ENCODE measurements around the gene ACAD11.

ACAD11 gene

GRCh38 chr3:132536442-132537153, 123.0 kb downstream of the ACAD11 start:
- H3K79me2 ChIP-seq = no peaks in the 10 kb centered on the region
- TF ChIP-seq, protein P1, sequence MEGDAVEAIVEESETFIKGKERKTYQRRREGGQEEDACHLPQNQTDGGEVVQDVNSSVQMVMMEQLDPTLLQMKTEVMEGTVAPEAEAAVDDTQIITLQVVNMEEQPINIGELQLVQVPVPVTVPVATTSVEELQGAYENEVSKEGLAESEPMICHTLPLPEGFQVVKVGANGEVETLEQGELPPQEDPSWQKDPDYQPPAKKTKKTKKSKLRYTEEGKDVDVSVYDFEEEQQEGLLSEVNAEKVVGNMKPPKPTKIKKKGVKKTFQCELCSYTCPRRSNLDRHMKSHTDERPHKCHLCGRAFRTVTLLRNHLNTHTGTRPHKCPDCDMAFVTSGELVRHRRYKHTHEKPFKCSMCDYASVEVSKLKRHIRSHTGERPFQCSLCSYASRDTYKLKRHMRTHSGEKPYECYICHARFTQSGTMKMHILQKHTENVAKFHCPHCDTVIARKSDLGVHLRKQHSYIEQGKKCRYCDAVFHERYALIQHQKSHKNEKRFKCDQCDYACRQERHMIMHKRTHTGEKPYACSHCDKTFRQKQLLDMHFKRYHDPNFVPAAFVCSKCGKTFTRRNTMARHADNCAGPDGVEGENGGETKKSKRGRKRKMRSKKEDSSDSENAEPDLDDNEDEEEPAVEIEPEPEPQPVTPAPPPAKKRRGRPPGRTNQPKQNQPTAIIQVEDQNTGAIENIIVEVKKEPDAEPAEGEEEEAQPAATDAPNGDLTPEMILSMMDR (IDR thresholded peaks at IDR 0.05) = no peak
- no peak overlapping the region for H2AFZ ChIP-seq
- no peaks in the 10 kb centered on the region for H3K27me3 ChIP-seq (ENCODE audit: control insufficient read depth, insufficient read depth, low read length)
- no peak overlapping the region for H3K4me3 ChIP-seq (ENCODE audit: low read depth, low read length)
- H3K27ac ChIP-seq = no peak overlapping the region
- H3K36me3 ChIP-seq (ENCODE audit: control insufficient read depth, insufficient read depth, low read length) = no peaks in the 10 kb centered on the region
- H3K9ac ChIP-seq = no peak overlapping the region
- no peak overlapping the region for H3K4me2 ChIP-seq (ENCODE audit: low read length)
- no peaks in the 10 kb centered on the region for H3K9me3 ChIP-seq (ENCODE audit: control insufficient read depth, low read length)
- peaks cover 2% of the 10 kb centered on the region for H3K4me1 ChIP-seq

- no peak overlapping the region for H3K4me2 ChIP-seq (ENCODE audit: low read length)
- no peaks in the 10 kb centered on the region for H3K36me3 ChIP-seq (ENCODE audit: control insufficient read depth, insufficient read depth, low read length)
- no peaks in the 10 kb centered on the region for H3K79me2 ChIP-seq
- peaks cover 2% of the 10 kb centered on the region for H3K4me1 ChIP-seq
- no peaks in the 10 kb centered on the region for H3K27me3 ChIP-seq (ENCODE audit: control insufficient read depth, insufficient read depth, low read length)
- TF ChIP-seq, protein P1 (IDR thresholded peaks at IDR 0.05) = peak; percentile 62
- no peak overlapping the region for H3K9ac ChIP-seq
- no peak overlapping the region for H3K27ac ChIP-seq
- no peaks in the 10 kb centered on the region for H3K9me3 ChIP-seq (ENCODE audit: control insufficient read depth, low read length)
- H2AFZ ChIP-seq = no peak overlapping the region
- H3K4me3 ChIP-seq (ENCODE audit: low read depth, low read length) = no peak overlapping the region
Observed at GRCh38 chr3:132535575-132536441, 123.8 kb downstream of the ACAD11 start.

GRCh38 chr3:132530624-132531023, 129.0 kb downstream of the ACAD11 start:
- TF ChIP-seq, protein P1 (IDR thresholded peaks at IDR 0.05) = no peak
- no peak overlapping the region for H3K4me2 ChIP-seq (ENCODE audit: low read length)
- H3K4me3 ChIP-seq (ENCODE audit: low read depth, low read length) = no peak overlapping the region
- no peak overlapping the region for H3K27ac ChIP-seq
- H3K27me3 ChIP-seq (ENCODE audit: control insufficient read depth, insufficient read depth, low read length) = no peaks in the 10 kb centered on the region
- H3K79me2 ChIP-seq = no peaks in the 10 kb centered on the region
- H3K36me3 ChIP-seq (ENCODE audit: control insufficient read depth, insufficient read depth, low read length) = no peaks in the 10 kb centered on the region
- H3K9ac ChIP-seq = no peak overlapping the region
- no peaks in the 10 kb centered on the region for H3K9me3 ChIP-seq (ENCODE audit: control insufficient read depth, low read length)
- no peak overlapping the region for H2AFZ ChIP-seq
- H3K4me1 ChIP-seq = no peaks in the 10 kb centered on the region

- Histone ChIP-seq H3K4me2 (ENCODE audit: low read length) (no peak overlapping the region), H3K79me2 (no peaks in the 10 kb centered on the region), H3K36me3 (ENCODE audit: control insufficient read depth, insufficient read depth, low read length) (no peaks in the 10 kb centered on the region), H3K4me3 (ENCODE audit: low read depth, low read length) (no peak overlapping the region), H2AFZ (no peak overlapping the region), H3K9ac (no peak overlapping the region), H3K27me3 (ENCODE audit: control insufficient read depth, insufficient read depth, low read length) (no peaks in the 10 kb centered on the region), H3K9me3 (ENCODE audit: control insufficient read depth, low read length) (no peaks in the 10 kb centered on the region), H3K4me1 (no peaks in the 10 kb centered on the region), H3K27ac (no peak overlapping the region)
- TF ChIP-seq, protein P1 (IDR thresholded peaks at IDR 0.05) = no peak
Observed at GRCh38 chr3:132522353-132522752, 137.3 kb downstream of the ACAD11 start.
